GM12872 (cell line): ENCODE data around the gene ZNF333.

ENCODE experiments used
- CTCF ChIP-seq: IDR thresholded peaks from 3 replicates; pipeline ENCODE4 v1.5.1; 2011; ENCODE audit warnings: low read depth, mild to moderate bottlenecking, low read length, moderate library complexity; ENCODE audit not compliant: insufficient read depth

Gene ZNF333

DNA sequence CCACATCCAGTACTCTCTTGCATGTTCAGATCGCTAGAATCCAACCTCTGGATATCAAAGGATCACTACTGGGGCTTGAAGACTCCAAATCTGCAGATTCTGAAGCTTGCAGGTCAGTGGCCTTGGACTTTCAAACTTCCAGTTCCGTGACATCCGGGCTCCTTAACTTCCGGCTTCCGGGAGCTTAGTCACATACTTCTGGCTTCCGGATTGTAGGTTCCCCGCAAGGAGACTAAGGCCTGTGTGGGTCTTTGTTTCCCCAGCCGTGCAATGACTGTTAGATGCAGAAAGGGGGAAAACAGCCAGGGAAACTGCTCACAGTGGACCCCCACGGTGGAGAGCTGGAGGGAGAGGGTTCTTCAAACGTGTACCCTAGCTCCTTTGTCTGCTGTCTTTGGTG is 41.4 kb downstream of the ZNF333 start:
- no peak for TF ChIP-seq CTCF

DNA sequence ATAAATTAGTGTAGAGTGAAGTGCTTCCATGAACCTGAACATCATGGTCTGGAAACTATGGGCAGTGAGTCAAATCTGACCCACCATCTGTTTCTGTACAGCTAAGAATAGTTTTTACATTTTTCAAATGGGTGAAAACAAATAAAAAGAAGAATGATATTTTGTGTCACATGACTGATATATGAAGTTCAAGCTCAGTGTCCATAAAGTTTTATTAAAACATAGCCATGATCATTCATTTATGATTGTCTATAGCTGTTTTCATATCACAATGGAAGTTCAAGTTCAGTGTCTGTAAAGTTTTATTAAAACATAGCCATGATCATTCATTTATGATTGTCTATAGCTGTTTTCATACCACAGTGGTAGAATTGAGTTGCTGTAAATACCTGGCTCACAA is 42.7 kb downstream of the ZNF333 start:
- no peak for TF ChIP-seq CTCF

- no peak for TF ChIP-seq CTCF
These were observed 43.7 kb downstream of the ZNF333 start for GRCh38 chr19:14733574-14733973.

- no peak for TF ChIP-seq CTCF
These were observed 46.1 kb downstream of the ZNF333 start for GRCh38 chr19:14735915-14736314.

GRCh38 chr19:14746886-14747285 is 57.0 kb downstream of the ZNF333 start:
- TF ChIP-seq CTCF = no peak

GRCh38 chr19:14748601-14749000 is 58.8 kb downstream of the ZNF333 start:
- no peak for TF ChIP-seq CTCF

- no peak for TF ChIP-seq CTCF
These were observed 69.0 kb downstream of the ZNF333 start for GRCh38 chr19:14758816-14759215.

DNA sequence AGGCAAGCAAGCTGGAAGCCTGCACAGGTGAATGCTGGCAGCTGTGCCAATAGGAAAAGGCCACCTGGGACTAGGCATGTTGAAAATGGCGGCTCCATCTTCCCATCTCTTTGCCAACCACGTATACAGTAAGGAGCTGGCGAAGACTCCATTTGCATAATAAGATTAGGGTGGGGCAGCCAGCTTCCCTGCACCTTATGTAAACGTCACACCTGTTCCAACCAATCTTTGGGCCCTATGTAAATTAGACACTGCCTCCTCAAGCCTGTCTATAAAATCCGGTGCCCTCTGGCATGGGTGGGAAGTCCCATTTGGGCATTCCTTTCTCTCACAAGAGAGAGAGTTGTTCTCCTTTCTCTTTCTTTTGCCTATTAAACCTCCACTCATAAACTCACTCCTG is 71.8 kb downstream of the ZNF333 start:
- no peak for TF ChIP-seq CTCF
